OCI-LY7 (cell line): ENCODE measurements around the gene GLRA3.
A peak's percentile ranks its signal among the peaks of the same experiment; 100 is the strongest.

ENCODE experiments used
- CTCF ChIP-seq: fragments of 200-600 bp; sonication (generic); conservative IDR thresholded peaks from 2 replicates; pipeline ENCODE4 v1.5.1; 2014; ENCODE audit warnings: mild to moderate bottlenecking, antibody characterized with exemption, low read length, moderate library complexity, mixed read lengths
- EZH2phosphoT487 ChIP-seq: fragments of 200-600 bp; sonication (generic); IDR thresholded peaks from 2 replicates; pipeline ENCODE4 v1.6.1; 2018; ENCODE audit warnings: low read depth, borderline replicate concordance, mild to moderate bottlenecking, mixed run types, antibody characterized with exemption, low read length, moderate library complexity, mixed read lengths

- TF ChIP-seq CTCF (peak; percentile 97), EZH2phosphoT487 (no peak)
Observed at GRCh38 chr4:174764105-174764729, 64.8 kb downstream of the GLRA3 start.
